TTC549 (cell line): Measurements from ENCODE around the gene TGFB2.

Source experiments
- FAIRE-seq: peaks from 2 replicates; lab custom pipeline; 2012; peaks lifted over from hg19 to GRCh38; lab: Jason Lieb, UNC

TGFB2 gene

DNA sequence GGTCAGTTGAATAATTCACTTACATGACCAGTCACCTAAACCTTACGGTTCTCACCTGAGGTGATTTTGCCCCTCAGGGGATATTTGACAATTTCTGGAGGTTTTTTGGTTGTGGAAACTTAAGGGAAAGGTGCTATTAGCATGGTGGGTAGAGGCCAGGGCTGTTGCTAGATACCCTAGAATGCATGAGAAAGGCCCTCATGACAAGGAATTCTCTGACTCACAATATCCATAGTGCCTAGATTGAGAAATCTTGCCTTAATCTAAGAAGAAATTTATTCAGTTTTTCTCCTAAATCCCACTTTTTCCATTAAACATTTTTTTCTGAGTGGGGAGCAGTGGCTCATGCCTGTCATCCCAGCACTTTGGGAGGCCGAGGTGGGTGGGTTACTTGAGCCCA, 119.7 kb downstream of the TGFB2 start:
- FAIRE-seq: no peak

DNA sequence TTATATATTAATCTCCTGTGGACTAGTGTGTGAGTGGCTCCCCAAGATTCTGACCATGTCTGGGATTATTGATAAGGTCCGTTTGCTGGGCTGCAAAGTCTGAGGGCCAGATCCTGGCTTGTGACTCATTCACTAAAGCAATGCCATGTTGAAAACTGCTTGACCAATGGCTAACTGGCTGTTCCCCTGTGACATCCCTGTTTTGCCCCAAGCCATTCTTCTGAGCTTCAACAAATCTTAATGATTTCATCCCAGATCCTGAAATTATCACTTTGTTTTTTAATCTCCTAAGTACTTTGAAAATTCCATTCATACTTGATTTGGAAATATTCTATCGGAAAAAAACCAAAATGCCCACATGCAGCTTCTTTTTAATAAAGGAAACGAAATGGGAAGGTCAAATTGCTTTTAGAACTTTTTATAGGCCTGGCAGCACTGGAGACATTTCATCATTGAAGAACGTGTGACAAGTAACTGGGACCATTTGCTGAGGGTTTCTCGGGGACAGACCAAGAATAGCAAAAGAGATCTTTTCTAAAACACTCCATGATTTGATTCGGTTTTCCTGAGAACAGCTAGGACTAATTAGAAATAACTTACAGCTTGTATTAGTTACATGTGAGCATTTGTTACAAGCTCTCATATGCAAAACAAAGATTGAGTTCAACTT, 121.3 kb downstream of the TGFB2 start:
- no peak for FAIRE-seq

DNA sequence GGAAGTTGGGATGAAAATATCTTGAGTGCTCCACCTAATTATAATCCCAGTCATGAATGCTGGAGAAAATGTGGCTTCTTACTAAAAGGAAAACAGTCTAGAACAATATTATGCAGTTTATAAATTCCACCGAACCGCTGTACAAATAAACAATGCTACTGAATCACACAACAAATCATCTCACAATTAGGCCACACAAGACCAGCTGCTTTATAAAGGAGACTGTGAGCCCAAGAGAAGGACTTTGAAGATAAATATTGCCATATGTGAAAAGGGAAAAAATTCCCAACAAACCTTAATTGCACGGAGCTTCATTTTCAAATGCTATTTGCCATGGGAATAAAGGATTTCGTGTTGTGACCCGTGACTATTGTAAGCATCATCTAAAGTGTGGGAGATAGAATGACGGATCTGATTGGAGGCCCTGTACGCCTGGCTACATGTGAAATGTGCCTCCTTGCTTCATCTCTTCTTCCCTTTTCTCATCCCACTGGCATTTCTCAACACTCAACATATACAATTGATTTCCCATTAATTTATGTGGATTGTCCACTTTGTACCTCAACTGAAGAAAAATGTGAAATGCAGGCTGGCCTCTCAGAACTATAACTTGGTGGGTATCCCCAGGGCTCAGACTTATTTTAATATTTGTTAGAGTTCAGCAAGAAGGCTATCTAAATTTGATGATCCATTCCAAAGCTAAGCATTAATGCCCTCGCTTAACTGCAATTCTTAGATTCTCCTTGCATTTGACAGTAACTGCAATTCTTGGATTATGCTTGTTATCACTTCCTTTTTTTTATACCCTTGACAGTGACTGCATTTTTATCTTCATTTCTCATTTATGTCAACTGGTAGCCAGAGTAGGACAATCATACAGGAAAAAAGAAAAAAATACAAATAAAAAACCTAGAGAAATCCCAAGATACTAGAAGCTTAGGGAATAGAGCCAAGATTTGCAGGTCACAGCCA, 122.3 kb downstream of the TGFB2 start:
- FAIRE-seq: no peak

DNA sequence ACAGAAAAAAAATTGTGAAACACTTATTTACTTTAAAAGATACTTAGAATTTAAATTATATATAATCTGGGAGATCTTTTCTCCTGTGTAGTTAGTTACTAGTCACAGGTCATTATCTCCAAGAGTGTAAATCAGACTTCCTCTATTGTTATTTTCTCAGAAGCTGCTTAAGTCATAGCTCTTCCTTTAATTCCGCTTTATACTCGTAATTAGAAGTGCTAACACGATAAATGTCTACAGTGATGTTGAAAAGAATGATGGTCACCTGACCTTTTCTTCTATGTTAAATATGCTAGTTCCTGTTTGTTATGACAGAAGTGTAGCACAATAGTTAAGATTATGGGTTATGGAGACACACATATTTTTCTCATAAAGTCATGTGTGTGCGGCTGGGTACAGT, 123.6 kb downstream of the TGFB2 start:
- no peak for FAIRE-seq

DNA sequence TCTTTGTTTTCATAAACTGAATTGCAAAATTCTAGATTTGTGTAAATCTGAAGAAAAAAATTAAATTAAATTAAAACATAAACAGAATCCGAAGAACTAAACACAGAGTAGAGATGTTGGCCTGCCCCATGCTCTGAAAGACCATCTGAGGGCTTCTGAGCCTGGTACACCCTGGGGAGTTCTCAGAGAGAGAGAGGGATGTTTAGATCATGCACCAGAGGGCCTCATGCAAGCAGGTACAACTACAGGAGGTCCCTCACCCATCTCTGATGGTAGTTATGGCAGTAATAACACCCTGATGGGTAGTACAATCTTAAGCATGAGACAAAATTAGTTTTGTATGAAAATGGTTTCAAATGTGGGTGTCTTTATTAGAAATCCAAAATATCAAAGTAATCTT, 127.7 kb downstream of the TGFB2 start:
- FAIRE-seq: no peak

DNA sequence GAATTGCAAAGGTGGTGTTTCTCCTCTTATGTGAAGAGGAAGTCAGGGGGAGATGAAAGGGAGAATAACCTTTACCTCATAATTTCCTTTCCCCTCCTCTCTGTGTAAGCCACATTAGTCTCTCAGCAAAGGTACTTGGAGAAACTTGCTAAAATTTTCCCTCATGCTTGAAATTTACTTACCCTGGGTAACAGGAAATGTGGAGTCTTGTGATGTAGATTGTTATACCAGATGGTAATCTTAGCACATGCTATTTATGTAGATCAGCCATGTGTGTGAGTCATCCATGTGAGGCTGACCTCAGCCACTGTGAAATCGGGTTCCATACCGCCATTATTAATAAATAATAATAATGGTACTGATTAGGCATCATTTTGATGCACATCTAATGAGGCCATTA, 128.4 kb downstream of the TGFB2 start:
- no peak for FAIRE-seq

DNA sequence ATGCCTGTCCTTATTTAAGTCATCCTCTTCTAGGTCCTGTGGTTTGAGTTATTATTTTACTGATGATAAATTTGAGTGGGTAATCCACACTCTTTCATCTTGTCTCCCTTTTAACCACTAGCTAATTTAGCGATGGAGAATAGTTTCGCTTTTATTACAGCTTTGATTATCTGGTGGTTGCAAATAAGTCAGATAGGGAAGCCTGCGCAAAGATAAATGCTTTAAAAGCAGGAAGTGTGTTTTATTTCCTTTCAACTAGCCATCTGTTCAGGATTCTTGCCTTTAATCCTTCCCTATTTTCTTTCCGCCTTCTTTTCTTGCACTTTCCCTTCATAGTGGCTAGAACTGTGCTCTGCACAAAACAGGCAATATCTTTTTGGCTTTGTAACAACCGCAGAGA, 129.0 kb downstream of the TGFB2 start:
- no peak for FAIRE-seq

DNA sequence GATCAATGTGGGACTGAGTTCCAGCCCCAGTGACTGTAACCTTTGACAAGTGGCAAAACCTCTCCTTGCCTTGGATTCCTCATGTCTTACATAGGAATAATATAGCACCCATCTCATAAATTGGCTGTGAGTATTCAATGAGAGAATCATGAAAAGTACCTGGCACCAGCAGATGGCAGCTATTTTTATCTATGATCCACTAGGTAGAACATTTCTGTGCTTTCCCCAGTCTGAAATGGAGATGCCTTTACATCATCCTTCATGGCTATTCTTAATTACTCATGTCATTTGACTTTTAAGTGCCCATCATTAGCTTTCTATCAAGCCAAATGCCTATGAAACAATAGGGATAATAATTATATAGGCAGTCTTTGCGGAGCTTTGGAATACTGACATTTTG, 130.1 kb downstream of the TGFB2 start:
- FAIRE-seq: no peak

DNA sequence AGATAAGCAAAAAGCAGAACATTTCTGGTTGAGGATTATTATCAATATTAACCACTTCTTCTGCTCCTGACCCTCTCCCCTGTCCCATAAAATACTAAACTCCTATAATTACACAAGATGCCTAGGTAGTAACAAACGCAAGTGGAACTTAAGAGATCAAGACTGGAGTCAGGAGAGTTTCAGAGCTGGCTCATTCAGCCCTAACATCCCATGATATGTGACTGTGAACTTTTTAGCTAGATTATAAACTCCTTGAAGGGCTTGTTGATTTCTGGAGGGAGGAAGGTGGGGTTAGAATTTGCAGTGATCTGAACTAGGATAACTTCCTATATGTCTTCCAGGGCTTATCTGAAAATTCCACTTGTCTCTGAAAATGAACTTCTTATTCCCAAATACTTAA, 130.6 kb downstream of the TGFB2 start:
- no peak for FAIRE-seq

DNA sequence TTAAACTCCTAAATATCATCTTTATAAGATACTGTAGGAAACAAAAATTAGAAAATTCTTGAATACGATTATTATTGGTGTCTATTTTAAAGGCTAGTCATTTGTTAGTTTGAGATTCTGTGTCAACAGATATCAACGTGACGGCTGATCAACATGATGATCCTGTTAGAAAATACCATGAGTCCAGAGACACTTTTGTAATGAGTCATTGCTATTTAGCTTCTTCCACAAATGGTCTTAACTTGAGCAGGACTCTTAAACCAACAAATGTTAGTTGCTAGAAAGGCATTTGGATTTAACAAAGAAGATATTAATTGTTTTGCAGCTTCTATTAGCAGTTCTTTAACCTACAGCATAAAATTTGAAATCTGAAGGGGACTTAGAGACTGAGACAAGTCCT, 131.2 kb downstream of the TGFB2 start:
- no peak for FAIRE-seq

DNA sequence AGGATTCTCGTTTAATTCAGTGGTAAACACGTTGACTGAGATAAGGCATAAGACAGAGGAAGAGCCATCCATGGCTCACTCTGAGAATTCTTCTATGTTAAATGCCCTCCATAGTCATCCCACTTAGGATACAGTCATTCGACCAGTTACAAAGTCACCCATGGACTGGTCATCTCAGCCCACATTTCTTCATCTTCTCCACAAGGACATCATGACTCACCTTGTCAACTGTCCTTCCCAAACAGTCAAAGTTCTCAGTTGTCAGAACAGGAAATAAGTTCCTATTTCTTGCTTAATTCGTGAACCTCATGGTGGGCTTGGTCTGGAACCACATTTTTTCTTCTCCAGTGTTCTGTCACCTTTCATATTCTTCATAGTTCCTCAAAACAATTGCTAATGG, 133.2 kb downstream of the TGFB2 start:
- no peak for FAIRE-seq

DNA sequence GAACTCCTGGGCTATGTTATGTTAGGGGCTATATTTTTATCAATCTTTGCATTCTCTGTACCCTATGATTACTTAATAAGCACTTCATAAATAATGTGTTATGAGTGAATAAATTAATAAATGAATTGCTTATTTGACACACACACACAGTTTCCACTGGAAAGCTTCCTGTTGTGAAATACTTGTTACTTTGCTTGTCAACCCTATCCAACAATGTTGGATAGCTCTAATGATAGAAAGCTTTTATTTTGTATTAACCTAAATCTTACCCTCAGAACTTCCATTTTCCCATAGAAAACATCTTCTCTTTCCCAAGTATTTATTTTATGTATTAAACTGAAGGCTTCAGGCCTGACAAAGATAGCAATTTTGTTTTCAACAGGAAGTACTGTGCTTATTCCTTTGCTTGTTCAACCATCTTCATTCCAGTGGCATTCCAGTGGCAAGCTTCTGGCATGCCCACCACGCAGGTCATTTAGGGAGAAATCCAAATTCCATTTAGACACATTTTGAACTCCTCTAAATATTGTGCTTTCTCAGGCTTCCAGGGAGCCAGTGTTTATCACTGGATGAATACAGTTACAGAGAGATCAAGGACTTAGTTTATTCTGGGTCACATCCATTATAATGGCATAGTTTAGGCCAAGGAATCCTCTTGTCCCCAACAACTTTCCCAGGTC, 134.4 kb downstream of the TGFB2 start:
- no peak for FAIRE-seq

DNA sequence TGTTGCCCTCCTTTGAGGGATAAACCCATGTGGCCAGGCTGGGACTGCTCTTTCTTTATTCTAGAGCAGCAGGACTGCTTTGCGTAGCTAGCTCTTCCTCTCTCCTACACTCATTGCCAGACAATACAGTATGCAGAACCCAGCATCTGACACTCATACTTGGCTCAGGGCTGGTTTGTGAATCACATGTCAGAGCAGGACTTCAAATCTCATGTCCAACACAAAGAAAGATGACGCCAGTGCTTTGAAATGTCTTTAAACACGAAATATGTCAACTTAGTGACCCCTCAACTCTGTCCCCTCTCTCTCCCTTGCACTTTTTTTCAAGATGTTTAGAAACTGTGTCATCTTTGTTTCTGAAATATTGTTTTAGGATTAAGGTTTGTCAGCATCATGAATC, 135.0 kb downstream of the TGFB2 start:
- no peak for FAIRE-seq

DNA sequence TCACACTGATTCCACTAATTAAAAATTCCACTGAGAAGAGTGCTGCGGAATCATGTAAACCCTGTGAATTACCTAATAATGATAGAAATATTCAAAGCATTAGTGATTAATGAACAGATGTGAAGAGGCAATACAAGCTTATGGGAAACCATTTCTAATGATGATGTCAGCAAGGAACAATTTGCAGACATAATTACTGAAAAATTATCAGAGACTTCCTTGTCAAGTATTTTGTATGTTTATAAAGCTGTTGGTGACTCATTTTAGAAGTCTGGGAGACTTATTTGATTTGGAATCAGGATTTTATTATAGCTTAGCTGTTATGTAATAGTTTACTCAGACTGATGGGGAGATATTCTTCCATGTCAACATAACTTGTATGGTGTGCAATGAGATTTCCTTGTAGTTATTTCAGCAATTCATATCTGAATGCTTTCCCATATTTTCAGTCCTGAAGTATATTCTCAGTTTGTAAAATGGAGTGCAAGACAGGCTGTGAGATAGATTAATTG, 135.5 kb downstream of the TGFB2 start:
- no peak for FAIRE-seq

DNA sequence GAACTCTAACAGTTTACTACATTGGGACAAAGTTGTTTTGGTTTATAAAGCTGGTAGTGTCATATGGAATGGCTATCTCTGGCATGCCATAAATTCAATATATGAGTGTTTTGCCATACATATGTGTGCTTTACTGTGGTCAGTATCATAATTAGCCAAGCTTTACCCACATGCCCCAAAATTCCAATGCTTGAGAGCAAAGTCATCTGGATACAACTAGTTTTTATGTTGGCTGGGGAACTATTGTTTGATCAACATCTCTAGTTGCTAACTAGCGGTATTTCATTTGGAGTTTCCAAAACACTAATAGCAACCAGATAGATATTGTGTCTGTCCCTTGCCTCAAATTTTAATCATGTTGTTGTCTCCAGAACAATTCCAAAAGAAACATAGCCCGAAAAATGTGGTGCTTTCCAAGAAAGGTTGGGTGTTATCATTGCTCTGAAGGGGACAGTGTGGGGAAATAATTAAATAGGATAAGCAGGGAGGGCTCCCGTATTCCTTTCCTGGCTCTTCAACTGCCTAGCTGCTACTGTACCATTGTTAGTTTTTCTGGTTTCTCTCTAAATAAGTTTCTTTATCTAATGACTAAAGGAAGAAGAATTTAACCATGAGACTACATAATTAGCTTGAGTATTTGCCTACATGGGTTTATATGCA, 136.1 kb downstream of the TGFB2 start:
- no peak for FAIRE-seq

DNA sequence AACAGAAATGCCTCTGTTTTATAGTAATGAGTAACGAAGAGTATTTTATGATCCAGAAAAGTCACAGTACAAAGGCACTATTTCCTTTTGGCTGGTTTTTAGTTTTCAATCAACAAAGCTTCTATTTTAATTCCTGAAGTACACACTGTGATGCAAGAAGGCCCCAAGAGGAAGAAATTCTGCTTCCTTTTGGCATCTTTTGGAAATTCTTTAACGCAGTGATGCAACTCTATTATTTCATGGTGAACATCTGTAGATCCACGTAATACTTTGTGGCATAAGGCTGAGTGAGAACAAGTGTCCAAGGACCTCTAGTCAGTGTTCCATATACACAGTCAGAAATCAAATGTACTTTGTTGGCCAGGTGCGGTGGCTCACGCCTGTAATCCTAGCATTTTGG, 137.5 kb downstream of the TGFB2 start:
- no peak for FAIRE-seq

DNA sequence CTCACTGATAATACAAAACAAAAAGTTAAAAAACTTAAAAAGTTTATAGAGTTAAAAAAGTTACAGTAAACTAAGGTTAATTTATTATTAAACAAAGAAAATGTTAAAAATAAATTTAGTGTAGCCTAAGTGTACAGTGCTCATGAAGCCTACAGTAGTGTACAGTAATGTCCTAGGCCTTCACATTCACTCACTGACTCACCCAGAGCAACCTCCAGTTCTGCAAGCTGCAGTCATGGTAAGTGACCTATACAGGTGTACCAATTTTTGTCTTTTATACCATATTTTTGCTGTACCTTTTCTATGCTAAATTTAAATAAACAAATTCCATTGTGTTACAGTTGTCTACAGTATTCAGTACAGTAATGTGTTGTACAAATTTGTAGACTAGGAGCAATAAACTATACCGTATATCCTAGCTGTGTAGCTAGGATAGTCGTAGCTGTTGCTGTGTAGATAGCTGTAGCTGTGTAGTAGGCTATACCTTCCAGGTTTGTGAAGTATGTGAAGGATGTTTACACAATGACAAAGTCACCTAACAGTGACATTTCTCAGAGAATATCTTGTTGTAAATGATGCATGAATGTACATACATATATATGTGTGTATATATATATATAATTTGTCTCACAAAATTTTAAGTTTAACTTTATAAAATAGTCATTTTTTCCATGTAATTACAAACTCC, 140.2 kb downstream of the TGFB2 start:
- FAIRE-seq: peak; percentile 75

DNA sequence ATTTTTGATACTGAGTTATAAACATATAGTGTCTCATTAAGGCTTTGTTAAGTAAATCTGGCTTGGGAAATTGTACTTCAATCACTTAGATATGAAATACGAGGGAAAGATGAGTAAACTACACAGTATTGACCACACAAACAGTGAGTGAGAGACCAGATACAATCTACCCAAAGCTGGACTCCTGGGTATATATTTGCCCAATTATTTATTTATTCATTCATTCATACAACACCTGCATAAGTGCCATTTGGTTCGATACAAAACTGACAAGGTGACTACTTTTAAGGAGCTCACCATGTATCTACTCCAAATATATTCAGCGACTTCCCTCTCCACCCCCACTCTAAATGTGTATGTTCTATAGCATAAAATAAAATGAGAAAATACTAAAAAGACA, 143.4 kb downstream of the TGFB2 start:
- FAIRE-seq: no peak

DNA sequence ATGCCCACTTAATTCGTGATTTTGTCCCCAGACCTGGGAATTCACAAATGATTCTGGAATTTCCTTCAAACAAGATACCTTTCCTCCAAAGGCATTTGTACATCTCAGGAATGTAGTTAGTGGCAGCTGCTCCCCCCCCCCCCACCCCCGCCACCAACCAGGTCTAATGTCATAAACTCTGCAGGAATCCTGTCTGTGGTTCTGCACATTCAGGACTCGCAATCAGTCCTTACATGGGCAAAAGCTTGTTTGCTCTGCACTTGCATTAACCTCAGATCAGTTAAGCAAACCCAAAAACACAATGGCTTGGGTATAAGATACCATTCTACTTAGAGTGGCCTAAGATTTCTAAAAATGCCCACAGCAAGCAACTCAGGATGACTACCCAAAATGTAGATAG, 143.8 kb downstream of the TGFB2 start:
- FAIRE-seq: no peak

DNA sequence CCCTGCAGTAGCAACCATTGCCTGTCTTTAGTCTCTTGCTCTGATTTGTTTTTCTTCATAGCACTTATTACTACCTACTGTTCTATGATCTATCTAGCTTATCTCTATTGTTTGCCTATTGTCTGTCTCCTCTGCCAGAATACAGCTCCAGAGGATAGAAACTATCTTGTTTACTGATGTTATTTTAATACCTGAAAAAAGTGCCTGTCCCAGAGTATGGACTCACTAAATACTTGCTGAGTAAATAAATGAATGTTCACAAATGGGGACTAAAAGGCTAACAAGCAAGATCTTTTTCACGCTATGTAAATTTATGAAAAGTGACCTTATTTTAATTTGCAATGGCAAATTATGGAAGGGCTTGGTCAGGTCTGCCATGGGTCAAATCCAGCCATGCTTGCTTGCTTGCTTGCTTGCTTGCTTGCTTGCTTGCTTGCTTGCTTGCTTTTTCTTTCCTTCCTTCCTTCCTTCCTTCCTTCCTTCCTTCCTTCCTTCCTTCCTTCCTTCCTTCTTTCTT, 145.3 kb downstream of the TGFB2 start:
- FAIRE-seq: no peak

DNA sequence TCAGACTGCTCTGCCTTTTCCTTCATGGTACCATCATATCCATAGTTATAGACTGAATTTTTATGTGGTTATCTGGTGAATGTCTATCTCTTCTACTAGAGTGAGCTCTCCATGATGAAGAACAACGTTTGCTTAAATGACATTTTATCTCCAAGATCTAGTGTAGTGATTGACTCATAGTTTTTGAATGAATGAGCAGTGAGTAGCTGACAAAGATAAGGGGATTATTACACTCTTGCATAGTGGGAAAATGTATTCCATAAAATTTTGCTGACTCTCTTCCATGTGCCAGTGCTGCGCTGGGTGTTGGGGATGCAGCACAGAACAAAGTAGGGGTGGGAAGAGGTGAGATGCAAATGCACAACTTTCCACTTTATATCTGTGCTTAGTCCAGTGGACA, 147.7 kb downstream of the TGFB2 start:
- FAIRE-seq: no peak

DNA sequence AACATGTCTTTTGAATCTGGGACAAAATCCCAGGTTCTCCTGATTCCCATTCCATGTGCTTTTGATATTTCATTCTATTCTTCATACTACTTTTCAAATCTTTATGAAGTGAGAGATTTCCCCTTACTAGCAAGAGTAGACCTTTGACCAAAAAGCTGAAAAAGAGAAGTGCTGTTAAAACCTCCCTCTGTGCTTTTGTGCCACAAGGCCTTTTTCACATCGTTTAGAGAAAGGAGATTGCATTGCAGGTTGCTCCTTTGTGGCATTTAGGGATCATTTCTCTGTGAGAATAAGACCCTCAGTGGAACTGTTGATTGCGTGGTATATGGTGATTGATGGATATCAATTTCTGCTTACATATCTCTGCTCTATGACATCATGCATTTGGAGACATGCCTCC, 148.8 kb downstream of the TGFB2 start:
- no peak for FAIRE-seq
